Osteoblast (primary cell): ENCODE data around the gene LRRN2. TPM values are rescaled to one million over a fixed set of nuclear protein-coding genes. Genes with fewer than 3 reads are reported as not detected.
A peak's percentile ranks its signal among the peaks of the same experiment; 100 is the strongest.

Experiments
- DNase-seq: peaks from one replicate; pipeline ENCODE4 v3.0.0; 2011; ENCODE audit warnings: low spot score, mixed read lengths; ENCODE audit not compliant: insufficient read length; ENCODE audit errors: missing footprints
- H2AFZ ChIP-seq: 2 replicates; pipeline ENCODE4 v1.6.0; 2011; ENCODE audit warnings: mild to moderate bottlenecking, low read length
- H3K27ac ChIP-seq: 2 replicates; pipeline ENCODE4 v1.5.1; 2011; ENCODE audit warnings: mild to moderate bottlenecking, low read depth, low read length, moderate library complexity
- H3K27me3 ChIP-seq: 2 replicates; pipeline ENCODE4 v1.6.0; 2012; ENCODE audit warnings: mild to moderate bottlenecking, control low read depth, inconsistent platforms, low read length, moderate library complexity; ENCODE audit not compliant: insufficient read depth
- H3K36me3 ChIP-seq: 2 replicates; pipeline ENCODE4 v1.5.1; 2011; ENCODE audit warnings: mild to moderate bottlenecking, low read length, control low read depth, moderate library complexity; ENCODE audit not compliant: insufficient read depth
- H3K4me1 ChIP-seq: 2 replicates; pipeline ENCODE4 v1.5.1; 2011; ENCODE audit warnings: mild to moderate bottlenecking, low read length, control low read depth, moderate library complexity; ENCODE audit not compliant: insufficient read depth
- H3K4me2 ChIP-seq: 2 replicates; pipeline ENCODE4 v1.6.0; 2011; ENCODE audit warnings: mild to moderate bottlenecking, low read length; ENCODE audit not compliant: insufficient read depth
- H3K4me3 ChIP-seq: fragments of 200-600 bp; sonication (generic); 3 replicates; pipeline ENCODE4 v1.5.1; 2012; ENCODE audit warnings: mild to moderate bottlenecking, low read length, inconsistent platforms; ENCODE audit not compliant: insufficient read depth
- H3K79me2 ChIP-seq: 2 replicates; pipeline ENCODE4 v1.6.0; 2012; ENCODE audit warnings: mild to moderate bottlenecking, low read length, control low read depth, inconsistent platforms; ENCODE audit not compliant: insufficient read depth
- H3K9me3 ChIP-seq: 2 replicates; pipeline ENCODE4 v1.5.1; 2011; ENCODE audit warnings: low read depth, low read length, control low read depth
- H4K20me1 ChIP-seq: 2 replicates; pipeline ENCODE4 v1.6.0; 2012; ENCODE audit warnings: mild to moderate bottlenecking, low read length, control low read depth; ENCODE audit not compliant: insufficient read depth
- total RNA-seq: library from RNA; depleted of rRNA; stranded (reverse); fragments of >200 nt; gene quantifications from 2 replicates; pipeline ENCODE4 v1.2.3, GENCODE V29; 2012
- TF ChIP-seq, protein P1 (sequence below): IDR thresholded peaks from 2 replicates; pipeline ENCODE4 v1.5.1; 2011; ENCODE audit warnings: mild to moderate bottlenecking, low read depth, low read length, moderate library complexity; ENCODE audit errors: extremely low read depth

The LRRN2 gene
- total RNA-seq, 1 donor = under 0.01 TPM

DNA sequence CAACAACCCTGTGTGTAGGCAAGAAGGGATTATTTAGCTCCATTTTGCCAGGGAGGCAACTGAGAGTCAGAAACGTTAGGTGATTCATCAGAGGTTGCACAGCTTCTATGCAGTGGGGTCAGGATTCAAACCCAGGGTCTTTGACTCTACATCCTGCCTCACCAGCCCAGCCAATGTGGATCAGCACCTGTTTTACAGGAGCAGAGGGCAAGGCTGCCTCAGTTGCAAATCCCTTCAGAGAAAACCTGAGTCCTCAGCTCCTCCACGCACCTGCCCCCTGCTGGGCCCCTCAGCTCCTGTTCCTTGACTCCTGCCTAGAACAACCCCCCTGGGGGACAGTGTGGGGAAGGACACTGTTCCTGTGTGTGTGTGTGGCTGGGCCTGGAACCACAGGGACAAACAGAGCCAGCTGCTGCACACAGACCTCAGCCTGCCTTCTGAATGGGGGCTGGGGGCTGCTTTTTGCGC, 61.6 kb downstream of the LRRN2 start:
- no peaks in the 10 kb centered on the region for H4K20me1 ChIP-seq

DNA sequence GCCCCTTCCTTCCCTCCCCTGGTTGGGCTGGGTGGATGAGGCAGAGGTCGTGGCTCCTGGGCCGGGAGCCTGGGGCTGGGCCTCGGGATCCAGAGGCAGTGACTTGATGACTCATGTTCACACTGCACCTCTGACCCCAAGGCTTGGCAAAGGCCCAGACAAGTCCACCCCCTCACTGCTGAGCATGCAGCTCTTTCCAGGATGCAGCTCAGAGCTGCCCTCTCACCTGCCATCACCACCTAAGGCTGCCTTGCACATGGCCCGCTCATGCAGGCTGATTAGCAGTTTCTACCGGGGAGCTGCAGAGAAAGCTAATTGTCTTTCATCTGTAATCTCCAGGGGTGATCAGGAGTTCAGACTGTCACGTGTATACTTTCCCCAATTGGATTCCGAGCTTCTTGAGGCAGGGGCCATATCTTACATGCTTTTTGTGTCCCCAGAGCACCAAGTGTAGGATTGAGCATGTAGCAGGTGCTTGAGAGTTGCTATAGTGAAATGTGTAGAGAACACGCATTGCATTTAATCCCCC, 62.1 kb downstream of the LRRN2 start:
- H4K20me1 ChIP-seq = no peaks in the 10 kb centered on the region
- H3K4me2 ChIP-seq = no peak overlapping the region
- peaks cover 3% of the 10 kb centered on the region for H3K4me1 ChIP-seq
- H3K79me2 ChIP-seq = no peaks in the 10 kb centered on the region
- no peak overlapping the region for H2AFZ ChIP-seq
- TF ChIP-seq, protein P1, sequence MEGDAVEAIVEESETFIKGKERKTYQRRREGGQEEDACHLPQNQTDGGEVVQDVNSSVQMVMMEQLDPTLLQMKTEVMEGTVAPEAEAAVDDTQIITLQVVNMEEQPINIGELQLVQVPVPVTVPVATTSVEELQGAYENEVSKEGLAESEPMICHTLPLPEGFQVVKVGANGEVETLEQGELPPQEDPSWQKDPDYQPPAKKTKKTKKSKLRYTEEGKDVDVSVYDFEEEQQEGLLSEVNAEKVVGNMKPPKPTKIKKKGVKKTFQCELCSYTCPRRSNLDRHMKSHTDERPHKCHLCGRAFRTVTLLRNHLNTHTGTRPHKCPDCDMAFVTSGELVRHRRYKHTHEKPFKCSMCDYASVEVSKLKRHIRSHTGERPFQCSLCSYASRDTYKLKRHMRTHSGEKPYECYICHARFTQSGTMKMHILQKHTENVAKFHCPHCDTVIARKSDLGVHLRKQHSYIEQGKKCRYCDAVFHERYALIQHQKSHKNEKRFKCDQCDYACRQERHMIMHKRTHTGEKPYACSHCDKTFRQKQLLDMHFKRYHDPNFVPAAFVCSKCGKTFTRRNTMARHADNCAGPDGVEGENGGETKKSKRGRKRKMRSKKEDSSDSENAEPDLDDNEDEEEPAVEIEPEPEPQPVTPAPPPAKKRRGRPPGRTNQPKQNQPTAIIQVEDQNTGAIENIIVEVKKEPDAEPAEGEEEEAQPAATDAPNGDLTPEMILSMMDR = no peak
- no peak overlapping the region for H3K4me3 ChIP-seq
- H3K36me3 ChIP-seq = no peaks in the 10 kb centered on the region
- DNase-seq = peak; percentile 81
- H3K9me3 ChIP-seq = no peaks in the 10 kb centered on the region
- peaks cover 26% of the 10 kb centered on the region for H3K27me3 ChIP-seq
- no peak overlapping the region for H3K27ac ChIP-seq

More for the DNA sequence above, 61.6 kb downstream of the LRRN2 start:
- no peaks in the 10 kb centered on the region for H3K36me3 ChIP-seq
- H3K79me2 ChIP-seq = no peaks in the 10 kb centered on the region
- TF ChIP-seq, protein P1 = no peak
- H3K9me3 ChIP-seq = no peaks in the 10 kb centered on the region
- H2AFZ ChIP-seq = no peak overlapping the region
- peaks cover 30% of the 10 kb centered on the region for H3K27me3 ChIP-seq
- no peak overlapping the region for H3K4me3 ChIP-seq
- H3K27ac ChIP-seq = no peak overlapping the region
- H3K4me1 ChIP-seq = peaks cover 3% of the 10 kb centered on the region
- H3K4me2 ChIP-seq = no peak overlapping the region
- DNase-seq = peak; percentile 71

DNA sequence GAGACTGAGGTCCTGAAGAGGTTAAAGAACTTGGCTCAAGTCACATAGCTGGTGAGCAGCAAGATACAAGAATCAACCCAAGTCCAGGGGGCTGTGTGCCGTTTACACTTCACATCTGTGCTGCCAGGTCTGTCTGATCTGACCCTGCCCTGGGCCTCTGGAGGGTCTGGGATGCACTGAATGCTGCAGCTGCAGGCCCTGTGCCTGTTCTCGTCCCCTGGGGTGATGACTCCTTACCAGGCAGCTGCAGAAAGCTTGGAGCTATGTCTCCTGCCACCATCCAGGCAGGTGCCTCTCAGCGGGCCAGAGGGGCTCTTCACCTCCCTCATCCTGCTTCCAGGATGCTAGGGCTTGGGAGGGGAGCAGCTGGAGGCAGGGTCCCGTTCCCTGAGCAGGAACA, 63.5 kb downstream of the LRRN2 start:
- Histone ChIP-seq H3K4me2 (no peak overlapping the region), H4K20me1 (no peaks in the 10 kb centered on the region), H3K9me3 (no peaks in the 10 kb centered on the region), H3K4me3 (no peak overlapping the region), H3K79me2 (no peaks in the 10 kb centered on the region), H3K36me3 (no peaks in the 10 kb centered on the region), H3K4me1 (peaks cover 3% of the 10 kb centered on the region), H3K27me3 (peaks cover 25% of the 10 kb centered on the region), H3K27ac (no peak overlapping the region), H2AFZ (no peak overlapping the region)
- peak; percentile 68 for DNase-seq
- TF ChIP-seq, protein P1 = no peak

DNA sequence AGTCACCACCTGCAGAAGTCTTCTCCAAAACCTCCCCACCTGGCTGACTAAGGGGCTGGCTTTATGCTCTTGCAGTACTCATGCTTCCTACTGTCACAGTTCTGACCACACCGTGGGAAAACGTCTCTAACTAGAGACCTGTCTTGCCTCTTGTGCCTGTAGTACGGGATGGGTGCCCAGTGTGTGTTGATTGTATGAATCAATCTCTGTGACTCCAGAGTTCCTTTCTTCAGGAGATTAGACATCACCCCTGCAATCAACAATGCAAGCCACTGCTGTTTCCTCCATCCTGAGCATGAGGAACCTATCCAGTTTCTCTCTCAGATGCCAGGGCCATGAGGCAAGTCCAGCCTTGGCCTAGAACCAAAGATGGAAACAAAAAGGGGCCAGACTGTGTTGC, 64.1 kb downstream of the LRRN2 start:
- H3K27me3 ChIP-seq = peaks cover 27% of the 10 kb centered on the region
- DNase-seq = peak; percentile 77
- H3K4me2 ChIP-seq = no peak overlapping the region
- H2AFZ ChIP-seq = no peak overlapping the region
- H3K9me3 ChIP-seq = no peaks in the 10 kb centered on the region
- no peak overlapping the region for H3K27ac ChIP-seq
- H3K4me3 ChIP-seq = no peak overlapping the region
- no peaks in the 10 kb centered on the region for H3K36me3 ChIP-seq
- no peaks in the 10 kb centered on the region for H3K79me2 ChIP-seq
- H3K4me1 ChIP-seq = peaks cover 3% of the 10 kb centered on the region
- TF ChIP-seq, protein P1 = no peak
- no peaks in the 10 kb centered on the region for H4K20me1 ChIP-seq
